GM19452 (cell line): ENCODE measurements around the gene NFKBIE.
"Not testable (repeated sequence)": the region's sequence is repeated elsewhere in the genome, so short reads cannot be mapped to it uniquely, and the experiment has no call there.

Experiments
- ATAC-seq: cut with Tn5 transposase; IDR thresholded peaks from one replicate; pipeline ENCODE4 v1.9.1; 2021; ENCODE audit not compliant: unreplicated experiment

Gene NFKBIE

GRCh38 chr6:44247338-44248302 lies 17.7 kb downstream of the NFKBIE start:
- ATAC-seq: peak; percentile 42

GRCh38 chr6:44246663-44247337 lies 18.6 kb downstream of the NFKBIE start, which contains the start of gene HSP90AB1:
HSP90AB1 (plus strand) TSS chr6:44247101; CDS start chr6:44248630, 1,529 bp downstream.
- peak; percentile 68 for ATAC-seq

- ATAC-seq: peak; percentile 44
Observed at GRCh38 chr6:44245912-44246662, 19.3 kb downstream of the NFKBIE start.

- ATAC-seq: no peak
Observed at GRCh38 chr6:44245391-44245911, 19.9 kb downstream of the NFKBIE start.

- no peak for ATAC-seq
Observed at GRCh38 chr6:44243345-44243744, 22.0 kb downstream of the NFKBIE start.

- no peak for ATAC-seq
Observed at GRCh38 chr6:44238687-44239350, 26.5 kb downstream of the NFKBIE start.

GRCh38 chr6:44237813-44238433 lies 27.4 kb downstream of the NFKBIE start:
- ATAC-seq: peak; percentile 93

- peak; percentile 55 for ATAC-seq
Observed at GRCh38 chr6:44237021-44237812, 28.1 kb downstream of the NFKBIE start.

GRCh38 chr6:44235891-44236516 lies 29.3 kb downstream of the NFKBIE start:
- ATAC-seq: no peak

GRCh38 chr6:44235269-44235668 lies 30.1 kb downstream of the NFKBIE start:
- no peak for ATAC-seq

- ATAC-seq: no peak
Observed at GRCh38 chr6:44234101-44235025, 31.0 kb downstream of the NFKBIE start.

- no peak for ATAC-seq
Observed at GRCh38 chr6:44233567-44234100, 31.7 kb downstream of the NFKBIE start.

GRCh38 chr6:44232676-44233566 lies 32.4 kb downstream of the NFKBIE start:
- ATAC-seq: no peak

GRCh38 chr6:44231426-44231825 lies 33.9 kb downstream of the NFKBIE start:
- ATAC-seq: not testable (repeated sequence)

GRCh38 chr6:44230034-44230675 lies 35.2 kb downstream of the NFKBIE start:
- no peak for ATAC-seq
